ENCODE data around the gene PIAS1. TPM values are rescaled to one million over a fixed set of nuclear protein-coding genes. Genes with fewer than 3 reads are reported as not detected.

PIAS1 gene
- total and polyA plus RNA-seq, 9 of the 15 experiments (the other 6 are each of a cell fraction or from before 2014, with no cell fraction given) = 18.0 to 59.1 (median 28.5) TPM

- TF ChIP-seq TAF1 (IDR thresholded peaks at IDR 0.05; ENCODE audit: control insufficient read depth, extremely low read depth, insufficient read depth, low read length, severe bottlenecking) = no peak
- TF ChIP-seq BDP1 (IDR thresholded peaks at IDR 0.05; ENCODE audit: insufficient read depth, insufficient read length) = no peak
- TF ChIP-seq, protein P1, sequence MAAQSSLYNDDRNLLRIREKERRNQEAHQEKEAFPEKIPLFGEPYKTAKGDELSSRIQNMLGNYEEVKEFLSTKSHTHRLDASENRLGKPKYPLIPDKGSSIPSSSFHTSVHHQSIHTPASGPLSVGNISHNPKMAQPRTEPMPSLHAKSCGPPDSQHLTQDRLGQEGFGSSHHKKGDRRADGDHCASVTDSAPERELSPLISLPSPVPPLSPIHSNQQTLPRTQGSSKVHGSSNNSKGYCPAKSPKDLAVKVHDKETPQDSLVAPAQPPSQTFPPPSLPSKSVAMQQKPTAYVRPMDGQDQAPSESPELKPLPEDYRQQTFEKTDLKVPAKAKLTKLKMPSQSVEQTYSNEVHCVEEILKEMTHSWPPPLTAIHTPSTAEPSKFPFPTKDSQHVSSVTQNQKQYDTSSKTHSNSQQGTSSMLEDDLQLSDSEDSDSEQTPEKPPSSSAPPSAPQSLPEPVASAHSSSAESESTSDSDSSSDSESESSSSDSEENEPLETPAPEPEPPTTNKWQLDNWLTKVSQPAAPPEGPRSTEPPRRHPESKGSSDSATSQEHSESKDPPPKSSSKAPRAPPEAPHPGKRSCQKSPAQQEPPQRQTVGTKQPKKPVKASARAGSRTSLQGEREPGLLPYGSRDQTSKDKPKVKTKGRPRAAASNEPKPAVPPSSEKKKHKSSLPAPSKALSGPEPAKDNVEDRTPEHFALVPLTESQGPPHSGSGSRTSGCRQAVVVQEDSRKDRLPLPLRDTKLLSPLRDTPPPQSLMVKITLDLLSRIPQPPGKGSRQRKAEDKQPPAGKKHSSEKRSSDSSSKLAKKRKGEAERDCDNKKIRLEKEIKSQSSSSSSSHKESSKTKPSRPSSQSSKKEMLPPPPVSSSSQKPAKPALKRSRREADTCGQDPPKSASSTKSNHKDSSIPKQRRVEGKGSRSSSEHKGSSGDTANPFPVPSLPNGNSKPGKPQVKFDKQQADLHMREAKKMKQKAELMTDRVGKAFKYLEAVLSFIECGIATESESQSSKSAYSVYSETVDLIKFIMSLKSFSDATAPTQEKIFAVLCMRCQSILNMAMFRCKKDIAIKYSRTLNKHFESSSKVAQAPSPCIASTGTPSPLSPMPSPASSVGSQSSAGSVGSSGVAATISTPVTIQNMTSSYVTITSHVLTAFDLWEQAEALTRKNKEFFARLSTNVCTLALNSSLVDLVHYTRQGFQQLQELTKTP (IDR thresholded peaks at IDR 0.05; ENCODE audit: low read depth in 1 of 2, partially characterized antibody in 2 of 2) = no peak
- no peak for TF ChIP-seq PML (IDR thresholded peaks at IDR 0.05; ENCODE audit: low read length)
- no peak for TF ChIP-seq TRIM24 (IDR thresholded peaks at IDR 0.05)
- TF ChIP-seq, protein P2, sequence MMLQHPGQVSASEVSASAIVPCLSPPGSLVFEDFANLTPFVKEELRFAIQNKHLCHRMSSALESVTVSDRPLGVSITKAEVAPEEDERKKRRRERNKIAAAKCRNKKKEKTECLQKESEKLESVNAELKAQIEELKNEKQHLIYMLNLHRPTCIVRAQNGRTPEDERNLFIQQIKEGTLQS (IDR thresholded peaks at IDR 0.05) = peak; percentile 50; the same call in 1 of the 2 replicates
- TF ChIP-seq, protein P2 (CRISPR knock-in tag; conservative IDR thresholded peaks at IDR 0.05) = no peak
- TF ChIP-seq MED1 (CRISPR knock-in tag; IDR thresholded peaks at IDR 0.05; ENCODE audit: borderline replicate concordance) = no peak
- peak; percentile 97 for TF ChIP-seq HDAC8 (tag; IDR thresholded peaks at IDR 0.05)
- peak; percentile 96 for TF ChIP-seq HIVEP1 (CRISPR knock-in tag; IDR thresholded peaks at IDR 0.05)
- TF ChIP-seq SMAD4 (CRISPR knock-in tag; conservative IDR thresholded peaks at IDR 0.05) = peak; percentile 51; the same call in 1 of the 2 replicates
- TF ChIP-seq HMBOX1 (IDR thresholded peaks at IDR 0.05) = no peak
- TF ChIP-seq ZNF639 (CRISPR knock-in tag; conservative IDR thresholded peaks at IDR 0.05 in 1 of 2, IDR thresholded peaks at IDR 0.05 in 1 of 2) = peak in 1 of 2 experiments; percentile 86; a peak in 2 of 4 replicates
- TF ChIP-seq BCL6 (CRISPR knock-in tag; IDR thresholded peaks at IDR 0.05) = peak; percentile 86
- TF ChIP-seq SLC30A9 (CRISPR knock-in tag; IDR thresholded peaks at IDR 0.05) = no peak
- no peak for TF ChIP-seq POLR2G (IDR thresholded peaks at IDR 0.05; ENCODE audit: low read depth, low read length)
- TF ChIP-seq PTRF (tag; IDR thresholded peaks at IDR 0.05) = peak; percentile 91
Observed at GRCh38 chr15:68023307-68024101, 30.6 kb upstream of the PIAS1 start (continued).

Measured in K562 (cell line).